NB4 (cell line): ENCODE measurements around the gene PCDH12.

ENCODE experiments used
- MYC ChIP-seq: IDR thresholded peaks from 2 replicates; pipeline ENCODE4 v1.6.1; 2011; ENCODE audit warnings: low read depth, low read length
- TF ChIP-seq, protein P1 (sequence below): IDR thresholded peaks from one replicate; pipeline ENCODE4 v1.5.1; 2012; ENCODE audit warnings: low read depth, low read length

DNA sequence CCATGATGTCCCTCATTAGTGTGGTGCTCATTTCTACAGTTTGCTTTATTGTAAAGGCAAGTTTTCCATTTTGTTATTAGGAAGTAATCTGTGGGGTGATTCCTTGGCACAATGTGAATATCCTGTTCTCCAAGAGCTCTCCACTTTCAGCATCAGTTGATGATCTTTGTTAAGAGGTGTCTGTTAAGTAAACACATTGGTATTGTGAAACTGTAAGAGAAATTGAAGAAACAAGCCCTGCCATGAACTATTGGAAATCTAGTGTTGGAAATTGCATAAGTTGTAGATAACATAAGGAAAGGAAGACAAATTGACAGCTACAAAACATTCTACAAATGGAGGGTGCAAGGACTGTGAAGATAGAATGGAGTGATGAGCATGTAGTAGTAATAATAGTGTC lies 28.1 kb upstream of the PCDH12 start:
- TF ChIP-seq, protein P1, sequence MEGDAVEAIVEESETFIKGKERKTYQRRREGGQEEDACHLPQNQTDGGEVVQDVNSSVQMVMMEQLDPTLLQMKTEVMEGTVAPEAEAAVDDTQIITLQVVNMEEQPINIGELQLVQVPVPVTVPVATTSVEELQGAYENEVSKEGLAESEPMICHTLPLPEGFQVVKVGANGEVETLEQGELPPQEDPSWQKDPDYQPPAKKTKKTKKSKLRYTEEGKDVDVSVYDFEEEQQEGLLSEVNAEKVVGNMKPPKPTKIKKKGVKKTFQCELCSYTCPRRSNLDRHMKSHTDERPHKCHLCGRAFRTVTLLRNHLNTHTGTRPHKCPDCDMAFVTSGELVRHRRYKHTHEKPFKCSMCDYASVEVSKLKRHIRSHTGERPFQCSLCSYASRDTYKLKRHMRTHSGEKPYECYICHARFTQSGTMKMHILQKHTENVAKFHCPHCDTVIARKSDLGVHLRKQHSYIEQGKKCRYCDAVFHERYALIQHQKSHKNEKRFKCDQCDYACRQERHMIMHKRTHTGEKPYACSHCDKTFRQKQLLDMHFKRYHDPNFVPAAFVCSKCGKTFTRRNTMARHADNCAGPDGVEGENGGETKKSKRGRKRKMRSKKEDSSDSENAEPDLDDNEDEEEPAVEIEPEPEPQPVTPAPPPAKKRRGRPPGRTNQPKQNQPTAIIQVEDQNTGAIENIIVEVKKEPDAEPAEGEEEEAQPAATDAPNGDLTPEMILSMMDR: no peak
- TF ChIP-seq MYC: no peak
